KMS-11 (cell line): Measurements from ENCODE around the gene LSM5.

Experiments used
- H2AFZ ChIP-seq: fragments of 200-600 bp; sonication (generic); 2 replicates; pipeline ENCODE4 v1.6.1; 2016; ENCODE audit warnings: antibody characterized with exemption, mixed run types, low read depth
- H3K27ac ChIP-seq: fragments of 200-600 bp; sonication (generic); 2 replicates; pipeline ENCODE4 v1.6.1; 2016; ENCODE audit warnings: mild to moderate bottlenecking, mixed run types
- H3K27me3 ChIP-seq: fragments of 200-600 bp; sonication (generic); 2 replicates; pipeline ENCODE4 v1.6.1; 2017; ENCODE audit warnings: mild to moderate bottlenecking, low read depth, mixed run types, moderate library complexity; ENCODE audit not compliant: insufficient read depth
- H3K36me3 ChIP-seq: fragments of 200-600 bp; sonication (generic); 2 replicates; pipeline ENCODE4 v1.6.1; 2017; ENCODE audit warnings: mild to moderate bottlenecking, mixed run types; ENCODE audit not compliant: insufficient read depth
- H3K4me1 ChIP-seq: fragments of 200-600 bp; sonication (generic); 2 replicates; pipeline ENCODE4 v1.6.1; 2016; ENCODE audit warnings: mild to moderate bottlenecking, low read depth, mixed run types; ENCODE audit not compliant: poor library complexity, severe bottlenecking
- H3K4me2 ChIP-seq: fragments of 200-600 bp; sonication (generic); 2 replicates; pipeline ENCODE4 v1.7.0; 2016; ENCODE audit warnings: mild to moderate bottlenecking, mixed run types
- H3K4me3 ChIP-seq: fragments of 200-600 bp; sonication (generic); IDR thresholded peaks from 2 replicates; pipeline ENCODE4 v1.6.1; 2017; ENCODE audit warnings: low read depth, low read length, mixed read lengths; ENCODE audit not compliant: insufficient read depth
- H3K79me2 ChIP-seq: fragments of 200-600 bp; sonication (generic); 2 replicates; pipeline ENCODE4 v1.6.1; 2016; ENCODE audit warnings: low read depth, mixed run types; ENCODE audit not compliant: insufficient read depth
- H3K9ac ChIP-seq: fragments of 200-600 bp; sonication (generic); 2 replicates; pipeline ENCODE4 v1.6.1; 2016; ENCODE audit warnings: mild to moderate bottlenecking, mixed run types
- H4K20me1 ChIP-seq: fragments of 200-600 bp; sonication (generic); 2 replicates; pipeline ENCODE4 v1.6.1; 2016; ENCODE audit warnings: mild to moderate bottlenecking, mixed run types; ENCODE audit not compliant: insufficient read depth
- TF ChIP-seq, protein P1 (sequence below): fragments of 200-600 bp; sonication (generic); conservative IDR thresholded peaks from 2 replicates; pipeline ENCODE4 v1.6.1; 2017; ENCODE audit warnings: low read depth, mild to moderate bottlenecking, antibody characterized with exemption, low read length, moderate library complexity, mixed read lengths

Gene LSM5

DNA sequence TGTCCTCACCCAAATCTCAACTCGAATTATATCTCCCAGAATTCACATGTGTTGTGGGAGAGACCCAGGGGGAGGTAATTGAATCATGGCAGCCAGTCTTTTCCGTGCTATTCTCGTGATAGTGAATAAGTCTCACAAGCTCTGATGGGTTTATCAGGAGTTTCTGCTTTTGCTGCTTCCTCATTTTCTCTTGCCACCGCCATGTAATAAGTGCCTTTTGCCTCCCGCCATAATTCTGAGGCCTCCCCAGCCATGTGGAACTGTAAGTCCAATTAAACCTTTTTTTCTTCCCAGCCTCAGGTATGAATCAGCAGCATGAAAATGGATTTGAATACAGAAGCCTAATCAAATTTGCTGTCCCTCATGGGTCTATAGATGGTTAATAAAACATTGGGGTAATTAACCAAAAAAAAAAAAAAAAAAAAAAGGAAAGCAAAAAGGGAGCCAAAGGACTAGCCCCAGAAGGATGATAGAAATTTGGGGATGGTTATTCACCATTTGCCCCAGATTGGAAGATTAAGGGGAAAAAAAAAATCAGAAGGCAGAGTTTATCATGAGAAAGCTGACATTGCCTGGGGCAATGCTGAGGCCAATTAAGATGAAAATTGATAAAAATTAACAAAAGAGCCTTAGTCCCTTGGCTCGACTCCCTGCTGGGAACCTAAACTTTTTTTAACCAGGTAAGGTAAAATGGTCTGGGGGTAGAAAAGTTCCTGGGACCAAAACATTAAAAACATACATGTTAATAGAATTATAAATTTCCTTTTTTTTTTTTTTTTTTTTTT is 32.8 kb upstream of the LSM5 start:
- peaks cover 1% of the 10 kb centered on the region; the same call in 1 of the 2 replicates for H3K79me2 ChIP-seq

DNA sequence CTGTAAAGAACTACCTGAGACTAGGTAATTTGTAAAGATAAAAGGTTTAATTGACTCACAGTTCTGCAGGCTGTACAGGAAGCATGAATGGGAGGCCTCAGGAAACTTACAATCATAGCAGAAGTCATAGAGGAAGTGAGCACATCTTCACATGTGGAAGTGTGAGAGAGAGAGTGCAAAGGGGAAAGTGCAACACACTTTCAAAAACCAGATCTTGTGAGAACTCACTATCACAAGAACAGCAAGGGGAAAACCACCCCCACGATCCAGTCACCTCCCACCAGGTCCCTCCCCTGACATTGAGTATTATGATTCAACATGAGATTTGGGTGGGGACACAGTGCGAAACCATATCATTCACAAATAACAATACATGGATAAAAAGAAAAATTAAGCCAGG is 29.6 kb upstream of the LSM5 start:
- no peaks in the 10 kb centered on the region for H3K27me3 ChIP-seq
- H3K4me1 ChIP-seq: peaks cover 9% of the 10 kb centered on the region
- no peak overlapping the region for H2AFZ ChIP-seq
- no peak overlapping the region for H3K4me2 ChIP-seq
- H3K79me2 ChIP-seq: peaks cover 7% of the 10 kb centered on the region; the same call in 1 of the 2 replicates
- no peaks in the 10 kb centered on the region for H4K20me1 ChIP-seq
- no peak overlapping the region for H3K27ac ChIP-seq
- TF ChIP-seq, protein P1, sequence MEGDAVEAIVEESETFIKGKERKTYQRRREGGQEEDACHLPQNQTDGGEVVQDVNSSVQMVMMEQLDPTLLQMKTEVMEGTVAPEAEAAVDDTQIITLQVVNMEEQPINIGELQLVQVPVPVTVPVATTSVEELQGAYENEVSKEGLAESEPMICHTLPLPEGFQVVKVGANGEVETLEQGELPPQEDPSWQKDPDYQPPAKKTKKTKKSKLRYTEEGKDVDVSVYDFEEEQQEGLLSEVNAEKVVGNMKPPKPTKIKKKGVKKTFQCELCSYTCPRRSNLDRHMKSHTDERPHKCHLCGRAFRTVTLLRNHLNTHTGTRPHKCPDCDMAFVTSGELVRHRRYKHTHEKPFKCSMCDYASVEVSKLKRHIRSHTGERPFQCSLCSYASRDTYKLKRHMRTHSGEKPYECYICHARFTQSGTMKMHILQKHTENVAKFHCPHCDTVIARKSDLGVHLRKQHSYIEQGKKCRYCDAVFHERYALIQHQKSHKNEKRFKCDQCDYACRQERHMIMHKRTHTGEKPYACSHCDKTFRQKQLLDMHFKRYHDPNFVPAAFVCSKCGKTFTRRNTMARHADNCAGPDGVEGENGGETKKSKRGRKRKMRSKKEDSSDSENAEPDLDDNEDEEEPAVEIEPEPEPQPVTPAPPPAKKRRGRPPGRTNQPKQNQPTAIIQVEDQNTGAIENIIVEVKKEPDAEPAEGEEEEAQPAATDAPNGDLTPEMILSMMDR: no peak
- H3K9ac ChIP-seq: no peak overlapping the region
- H3K36me3 ChIP-seq: no peaks in the 10 kb centered on the region
- no peak overlapping the region for H3K4me3 ChIP-seq

More for the DNA sequence above, 32.8 kb upstream of the LSM5 start:
- Histone ChIP-seq H2AFZ (no peak overlapping the region), H3K27me3 (no peaks in the 10 kb centered on the region), H3K4me3 (no peak overlapping the region), H3K36me3 (no peaks in the 10 kb centered on the region), H4K20me1 (no peaks in the 10 kb centered on the region), H3K27ac (no peak overlapping the region), H3K4me2 (no peak overlapping the region), H3K9ac (no peak overlapping the region), H3K4me1 (no peaks in the 10 kb centered on the region)
- TF ChIP-seq, protein P1: no peak

DNA sequence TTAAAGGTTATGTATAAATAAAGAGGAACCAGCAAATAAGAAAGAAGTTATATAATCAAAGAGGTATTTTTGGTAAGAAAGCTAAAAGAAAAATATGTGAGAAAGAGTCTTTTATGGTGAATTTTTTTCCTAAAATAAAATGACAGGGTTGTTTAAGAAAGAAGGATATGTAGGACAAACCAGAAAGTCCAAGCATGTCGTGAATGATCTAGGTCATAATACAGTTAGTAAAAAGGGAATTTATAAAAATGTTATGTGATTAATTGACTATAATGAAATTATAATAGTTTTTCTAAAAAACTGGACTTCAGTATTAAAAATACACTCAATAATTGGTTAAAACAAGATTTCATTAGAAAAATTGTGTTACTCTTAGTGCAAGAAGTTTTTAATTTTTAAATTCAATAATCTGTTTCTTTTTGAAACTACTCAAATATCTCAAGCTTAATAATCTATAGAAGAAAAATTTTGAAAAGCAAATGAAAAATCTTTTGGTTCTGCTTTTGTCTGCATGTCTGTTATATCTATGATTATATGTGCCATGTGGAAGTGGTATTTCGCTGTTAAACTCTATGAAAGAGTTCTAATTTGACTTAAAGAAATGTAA is 28.5 kb upstream of the LSM5 start:
- no peaks in the 10 kb centered on the region for H4K20me1 ChIP-seq
- TF ChIP-seq, protein P1: no peak
- no peaks in the 10 kb centered on the region for H3K27me3 ChIP-seq
- H3K4me1 ChIP-seq: peaks cover 9% of the 10 kb centered on the region
- H3K27ac ChIP-seq: no peak overlapping the region
- H3K79me2 ChIP-seq: peaks cover 7% of the 10 kb centered on the region; the same call in 1 of the 2 replicates
- H2AFZ ChIP-seq: no peak overlapping the region
- H3K36me3 ChIP-seq: no peaks in the 10 kb centered on the region
- no peak overlapping the region for H3K4me3 ChIP-seq
- H3K4me2 ChIP-seq: no peak overlapping the region
- no peak overlapping the region; the same call in 1 of the 2 replicates for H3K9ac ChIP-seq

DNA sequence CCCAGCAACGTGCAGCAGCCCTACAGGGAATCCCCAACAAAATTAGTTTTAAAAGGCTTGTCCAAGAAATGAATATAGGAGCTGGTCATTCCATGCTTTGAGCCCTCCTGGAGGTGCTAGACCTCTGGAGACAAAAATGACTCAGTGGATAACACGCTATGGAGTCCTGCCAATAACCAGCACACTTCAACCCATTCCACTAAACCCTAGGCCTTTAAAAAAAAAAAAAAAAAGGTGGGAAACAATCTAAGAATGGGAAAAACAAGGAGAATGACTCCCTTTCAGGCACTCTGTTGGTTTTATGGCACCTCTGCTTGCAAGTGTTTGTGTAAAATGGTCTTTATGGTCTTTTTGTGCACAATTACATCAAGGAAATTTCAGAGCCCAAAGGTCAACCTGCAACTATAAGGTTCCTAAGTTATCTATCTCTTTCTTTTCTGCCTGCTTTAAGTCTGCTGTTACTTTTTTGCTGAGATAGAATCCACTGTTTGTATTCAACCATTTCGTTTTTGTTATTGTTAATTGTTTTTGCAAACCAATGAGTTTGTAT is 26.4 kb upstream of the LSM5 start:
- H3K79me2 ChIP-seq: peaks cover 7% of the 10 kb centered on the region; the same call in 1 of the 2 replicates
- no peaks in the 10 kb centered on the region for H4K20me1 ChIP-seq
- H3K4me3 ChIP-seq: no peak overlapping the region
- no peaks in the 10 kb centered on the region for H3K27me3 ChIP-seq
- H2AFZ ChIP-seq: no peak overlapping the region
- no peak overlapping the region for H3K27ac ChIP-seq
- no peak overlapping the region for H3K4me2 ChIP-seq
- TF ChIP-seq, protein P1: no peak
- H3K9ac ChIP-seq: no peak overlapping the region
- H3K36me3 ChIP-seq: no peaks in the 10 kb centered on the region
- peaks cover 9% of the 10 kb centered on the region for H3K4me1 ChIP-seq
